Natural killer cell (primary cell): Measurements from ENCODE around the gene EPB41L4A. TPM values are rescaled to one million over a fixed set of nuclear protein-coding genes. Genes with fewer than 3 reads are reported as not detected.

Experiments used
- ATAC-seq, 3 donors: fragments of 150-1000 bp in 2 of 3; fragments of 200-7000 bp in 1 of 3; cut with Tn5 transposase; 1 replicate in 1 of 3; 2 replicates in 2 of 3; pipeline ENCODE4 v1.10.0; 2021; ENCODE audit warnings: mild to moderate bottlenecking in 2 of 3, moderate library complexity in 2 of 3
- DNase-seq, 2 donors: peaks; one replicate each; pipeline versions ENCODE4 v3.0.0 to v3.0.0-alpha.2; 2013 to 2021; ENCODE audit warnings: mixed read lengths in 1 of 2
- H3K27ac ChIP-seq: one replicate; pipeline ENCODE4 v1.5.1; 2013; ENCODE audit warnings: mild to moderate bottlenecking, low read length
- H3K27me3 ChIP-seq: one replicate; pipeline ENCODE4 v1.6.1; 2013; ENCODE audit warnings: low read length; ENCODE audit not compliant: control insufficient read depth, insufficient read depth
- H3K36me3 ChIP-seq: one replicate; pipeline ENCODE4 v1.6.1; 2013; ENCODE audit warnings: low read length; ENCODE audit not compliant: control insufficient read depth, insufficient read depth
- H3K4me1 ChIP-seq: one replicate; pipeline ENCODE4 v1.6.1; 2013; ENCODE audit warnings: low read length; ENCODE audit not compliant: control insufficient read depth, insufficient read depth
- H3K4me3 ChIP-seq: one replicate; pipeline ENCODE4 v1.5.1; 2013; ENCODE audit warnings: low read length
- H3K9me3 ChIP-seq: one replicate; pipeline ENCODE4 v1.6.1; 2013; ENCODE audit warnings: low read length; ENCODE audit not compliant: control insufficient read depth, insufficient read depth
- H3K27ac Mint-ChIP-seq, 2 donors: one replicate each; pipeline ENCODE4 v1.8.0; 2022; ENCODE audit warnings: mild to moderate bottlenecking in 2 of 2, mixed read lengths in 2 of 2, moderate library complexity in 1 of 2
- H3K27me3 Mint-ChIP-seq, 2 donors: one replicate each; pipeline ENCODE4 v1.8.0; 2022; ENCODE audit warnings: low read depth in 2 of 2, mixed read lengths in 2 of 2
- H3K36me3 Mint-ChIP-seq: one replicate; pipeline ENCODE4 v1.8.0; 2022; ENCODE audit warnings: mixed read lengths
- H3K4me1 Mint-ChIP-seq, 2 donors: one replicate each; pipeline ENCODE4 v1.8.0; 2022; ENCODE audit warnings: mixed read lengths in 2 of 2
- H3K4me3 Mint-ChIP-seq: one replicate; pipeline ENCODE4 v1.8.0; 2022; ENCODE audit warnings: mild to moderate bottlenecking, moderate library complexity, mixed read lengths
- H3K9me3 Mint-ChIP-seq, 2 donors: one replicate each; pipeline ENCODE4 v1.8.0; 2022; ENCODE audit warnings: mixed read lengths in 2 of 2
- WGBS: methylation state at CpG from one replicate; pipeline ENCODE4 v1.1.7; 2013; ENCODE audit warnings: missing lambda C conversion rate; ENCODE audit not compliant: insufficient coverage; 5-methylcytosine and 5-hydroxymethylcytosine counted together
- intact Hi-C: fragments of 100-400 bp; cut with micrococcal nuclease; formaldehyde crosslinking; loops from one replicate; pipeline ENCODE4 v1.14.2; 2022
- total RNA-seq, 4 donors: library from RNA; stranded (reverse); fragments of 120-200 nt in 1 of 4; gene quantifications; one replicate each; pipeline versions ENCODE4 v1.2.3 to v1.2.4, GENCODE V29; 2013 to 2022
- TF ChIP-seq, protein P1 (sequence below): fragments of 200-600 bp; IDR thresholded peaks from one replicate; pipeline ENCODE4 v1.8.0; 2022; ENCODE audit warnings: antibody characterized with exemption

EPB41L4A gene
- total RNA-seq, 3 donors from 2014 or later (not counting 1 experiment from before 2014, with no cell fraction given) = 21.9 to 30.4 (median 22.1) TPM

DNA sequence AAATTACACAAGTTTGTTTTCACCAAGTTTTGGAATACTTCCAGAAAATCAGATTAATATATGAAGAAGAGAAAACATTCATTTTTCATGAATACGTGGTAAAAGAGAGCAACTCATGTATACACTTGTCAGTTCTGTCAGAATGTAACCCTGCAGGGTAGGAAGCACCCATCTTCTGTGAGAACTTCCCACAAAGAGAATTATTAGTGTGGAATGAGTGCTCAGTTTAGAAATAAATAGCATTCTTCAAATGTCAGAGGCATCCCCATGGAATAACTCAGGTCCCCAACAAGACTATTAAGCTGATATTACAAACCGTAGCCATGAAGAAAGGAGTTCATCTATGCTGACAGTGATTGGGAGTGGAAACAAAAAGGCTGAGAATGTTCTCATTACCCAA is 45.2 kb downstream of the EPB41L4A start:
- intact Hi-C loops = no loop called here
- Mint-ChIP-seq H3K4me3 (no peak overlapping the region), H3K27ac (no peak overlapping the region), H3K36me3 (no peaks in the 10 kb centered on the region), H3K9me3 (no peaks in the 10 kb centered on the region), H3K27me3 (no peaks in the 10 kb centered on the region), H3K4me1 (peaks cover 9 to 13% of the 10 kb centered on the region in 2 donors)
- no peak overlapping the region for H3K27ac ChIP-seq
- ATAC-seq = no peak
- WGBS = 100% methylated on average over 1 of the region's 2 CpGs
- H3K4me3 ChIP-seq = no peak overlapping the region
- TF ChIP-seq, protein P1, sequence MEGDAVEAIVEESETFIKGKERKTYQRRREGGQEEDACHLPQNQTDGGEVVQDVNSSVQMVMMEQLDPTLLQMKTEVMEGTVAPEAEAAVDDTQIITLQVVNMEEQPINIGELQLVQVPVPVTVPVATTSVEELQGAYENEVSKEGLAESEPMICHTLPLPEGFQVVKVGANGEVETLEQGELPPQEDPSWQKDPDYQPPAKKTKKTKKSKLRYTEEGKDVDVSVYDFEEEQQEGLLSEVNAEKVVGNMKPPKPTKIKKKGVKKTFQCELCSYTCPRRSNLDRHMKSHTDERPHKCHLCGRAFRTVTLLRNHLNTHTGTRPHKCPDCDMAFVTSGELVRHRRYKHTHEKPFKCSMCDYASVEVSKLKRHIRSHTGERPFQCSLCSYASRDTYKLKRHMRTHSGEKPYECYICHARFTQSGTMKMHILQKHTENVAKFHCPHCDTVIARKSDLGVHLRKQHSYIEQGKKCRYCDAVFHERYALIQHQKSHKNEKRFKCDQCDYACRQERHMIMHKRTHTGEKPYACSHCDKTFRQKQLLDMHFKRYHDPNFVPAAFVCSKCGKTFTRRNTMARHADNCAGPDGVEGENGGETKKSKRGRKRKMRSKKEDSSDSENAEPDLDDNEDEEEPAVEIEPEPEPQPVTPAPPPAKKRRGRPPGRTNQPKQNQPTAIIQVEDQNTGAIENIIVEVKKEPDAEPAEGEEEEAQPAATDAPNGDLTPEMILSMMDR = no peak
- no peaks in the 10 kb centered on the region for H3K4me1 ChIP-seq
- H3K9me3 ChIP-seq = no peaks in the 10 kb centered on the region
- H3K27me3 ChIP-seq = no peaks in the 10 kb centered on the region
- no peak for DNase-seq
- no peaks in the 10 kb centered on the region for H3K36me3 ChIP-seq

DNA sequence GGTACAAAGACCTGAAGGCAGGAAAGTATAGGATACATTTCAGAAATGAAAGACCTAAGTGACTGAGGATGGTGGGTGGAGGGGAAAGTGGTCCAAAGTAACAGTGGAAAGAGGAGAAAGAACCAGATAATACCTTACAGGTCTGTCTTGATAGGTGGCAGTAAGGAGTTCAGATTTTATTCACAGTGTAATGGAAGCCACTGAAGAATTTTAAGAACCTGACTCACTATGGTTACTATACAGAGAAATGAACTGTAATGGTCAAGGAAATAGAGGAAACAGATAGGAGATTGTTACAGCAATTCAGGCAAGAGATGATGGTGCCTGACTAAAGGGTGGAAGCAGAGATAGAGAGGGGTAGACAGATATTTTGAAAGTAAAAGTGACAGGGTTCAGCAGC is 46.5 kb downstream of the EPB41L4A start:
- Mint-ChIP-seq H3K4me1 (peaks cover 9 to 13% of the 10 kb centered on the region in 2 donors), H3K9me3 (no peaks in the 10 kb centered on the region), H3K27me3 (no peaks in the 10 kb centered on the region), H3K27ac (no peak overlapping the region), H3K4me3 (no peak overlapping the region), H3K36me3 (no peaks in the 10 kb centered on the region)
- ATAC-seq = no peak
- TF ChIP-seq, protein P1 = no peak
- no peak for DNase-seq
- Histone ChIP-seq H3K36me3 (no peaks in the 10 kb centered on the region), H3K27me3 (no peaks in the 10 kb centered on the region), H3K27ac (no peak overlapping the region), H3K4me1 (no peaks in the 10 kb centered on the region), H3K4me3 (no peak overlapping the region), H3K9me3 (no peaks in the 10 kb centered on the region)
- intact Hi-C loops = no loop called here

DNA sequence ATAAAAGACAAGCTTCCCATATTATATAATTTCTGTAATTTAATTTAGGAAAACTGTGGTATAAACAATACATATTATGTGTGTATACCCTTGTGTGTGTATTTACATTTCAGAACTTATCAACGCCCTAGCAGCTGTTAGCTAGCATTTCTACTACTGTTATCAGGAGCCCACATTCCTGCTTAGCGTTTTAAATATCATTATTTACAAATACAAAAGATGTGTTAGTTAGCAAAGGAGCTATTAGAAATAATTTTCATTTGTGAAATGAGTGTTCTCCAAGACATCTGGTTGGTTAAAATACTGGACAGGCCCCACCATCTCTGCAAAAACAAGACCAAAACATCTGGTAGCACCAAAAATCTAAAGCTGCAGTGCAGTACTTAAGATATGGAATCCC is 48.0 kb downstream of the EPB41L4A start:
- ATAC-seq (no peak), DNase-seq (no peak)
- Mint-ChIP-seq H3K27ac (no peak overlapping the region), H3K4me3 (no peak overlapping the region), H3K27me3 (no peaks in the 10 kb centered on the region), H3K9me3 (no peaks in the 10 kb centered on the region), H3K4me1 (peaks cover 9 to 13% of the 10 kb centered on the region in 2 donors), H3K36me3 (no peaks in the 10 kb centered on the region)
- Histone ChIP-seq H3K27ac (no peak overlapping the region), H3K36me3 (no peaks in the 10 kb centered on the region), H3K4me1 (no peaks in the 10 kb centered on the region), H3K9me3 (no peaks in the 10 kb centered on the region), H3K27me3 (no peaks in the 10 kb centered on the region), H3K4me3 (no peak overlapping the region)
- WGBS = no CpG with 5 or more reads among the region's 2 CpGs
- intact Hi-C loops = no loop called here
- TF ChIP-seq, protein P1 = no peak

DNA sequence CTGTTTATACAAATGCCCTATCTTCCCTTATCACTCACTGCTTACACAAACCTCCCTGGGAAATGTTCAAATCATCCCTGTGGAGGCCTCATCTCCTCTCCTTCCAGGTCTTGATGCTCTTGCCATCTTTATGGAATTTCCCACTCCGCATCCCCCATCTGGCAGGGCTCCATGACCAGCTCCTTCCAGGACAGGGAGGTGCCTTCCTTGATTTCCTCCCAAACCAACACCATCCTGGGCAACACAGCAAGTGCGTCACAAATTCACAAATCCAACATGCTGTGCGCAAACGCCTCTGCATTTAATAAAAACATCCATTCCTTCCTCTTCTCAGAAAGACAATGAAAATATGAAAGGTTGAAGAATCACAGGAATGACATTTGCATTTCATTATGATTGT is 51.7 kb downstream of the EPB41L4A start:
- no peak for DNase-seq
- Mint-ChIP-seq H3K27ac (no peak overlapping the region), H3K4me3 (no peak overlapping the region), H3K36me3 (no peaks in the 10 kb centered on the region), H3K27me3 (no peaks in the 10 kb centered on the region), H3K4me1 (peaks cover 5% of the 10 kb centered on the region in 2 donors), H3K9me3 (no peaks in the 10 kb centered on the region)
- Histone ChIP-seq H3K36me3 (no peaks in the 10 kb centered on the region), H3K4me1 (no peaks in the 10 kb centered on the region), H3K4me3 (no peak overlapping the region), H3K9me3 (no peaks in the 10 kb centered on the region), H3K27me3 (no peaks in the 10 kb centered on the region), H3K27ac (no peak overlapping the region)
- TF ChIP-seq, protein P1 = no peak
- WGBS = 96% methylated on average over 4 of the region's 4 CpGs
- intact Hi-C loops = no loop called here
- no peak for ATAC-seq
